Measurements from ENCODE around the gene UBE2U.

- no peak for TF ChIP-seq JUND (IDR thresholded peaks at IDR 0.05; ENCODE audit: low read depth, low read length)
- no peak for TF ChIP-seq CTCF (IDR thresholded peaks at IDR 0.05 in 2 of 3, conservative IDR thresholded peaks at IDR 0.05 in 1 of 3; ENCODE audit: control insufficient read depth in 2 of 3, extremely low read depth in 1 of 3, insufficient read depth in 1 of 3, low read depth in 3 of 3, low read length in 3 of 3)
- TF ChIP-seq FOXM1 (IDR thresholded peaks at IDR 0.05; ENCODE audit: low read depth, low read length) = no peak
- TF ChIP-seq STAT3 (IDR thresholded peaks at IDR 0.05; ENCODE audit: low read depth, low read length) = no peak
- no peak for TF ChIP-seq MTA2 (IDR thresholded peaks at IDR 0.05; ENCODE audit: low read depth)
- no peak for TF ChIP-seq NR2C2 (IDR thresholded peaks at IDR 0.05; ENCODE audit: borderline replicate concordance, control insufficient read depth, insufficient read length, low read depth)
- no peak for TF ChIP-seq EZH2 (IDR thresholded peaks at IDR 0.05; ENCODE audit: borderline replicate concordance, control insufficient read depth, low read depth, low read length)
- TF ChIP-seq TARDBP (IDR thresholded peaks at IDR 0.05; ENCODE audit: borderline replicate concordance) = no peak
- TF ChIP-seq ZBED1 (IDR thresholded peaks at IDR 0.05; ENCODE audit: borderline replicate concordance) = no peak
- no peak for TF ChIP-seq SMC3 (IDR thresholded peaks at IDR 0.05; ENCODE audit: borderline replicate concordance, low read length)
Measured at GRCh38 chr1:64266991-64267390, 63.6 kb downstream of the UBE2U start.

Data from GM12878 (cell line).